K562 (cell line): ENCODE results near the gene CDC42SE2. TPM values are rescaled to one million over a fixed set of nuclear protein-coding genes. Genes with fewer than 3 reads are reported as not detected.

Experiments used
- ATAC-seq: fragments of 200-7000 bp; cut with Tn5 transposase; 3 replicates; pipeline ENCODE4 v1.9.1; 2020; ENCODE audit warnings: moderate library complexity
- BruUV-seq: library from RNA; stranded (reverse); fragments of 400-500 nt; replicated peaks from 2 replicates; lab custom pipeline; 2021; lab: Mats Ljungman, UMichigan
- CTCF ChIA-PET: fragments of 300-600 bp; formaldehyde crosslinking; extraction: SDS; loops from one replicate; lab custom pipeline; 2021; ENCODE audit warnings: low intra/inter-chr PET ratio; lab: Yijun Ruan, JAX
- POLR2A ChIA-PET: fragments of 300-600, 350-650 bp; sonication (Branson Sonifier 250); formaldehyde crosslinking; extraction: SDS; loops from one replicate; lab custom pipeline; 2021; ENCODE audit warnings: antibody characterized with exemption, inconsistent platforms; lab: Yijun Ruan, JAX
- DNase-seq, 4 experiments: peaks; one replicate each; pipeline versions ENCODE4 v3.0.0 to v3.0.0-alpha.2; 2011 to 2018; ENCODE audit warnings: low spot score in 3 of 4, mixed read lengths in 3 of 4; ENCODE audit errors: extremely low read depth in 1 of 4
- FAIRE-seq: peaks from 2 replicates; lab custom pipeline; 2011; peaks lifted over from hg19 to GRCh38; lab: Jason Lieb, UNC
- H2AFZ ChIP-seq: 2 replicates; pipeline ENCODE4 v1.6.0; 2011; ENCODE audit warnings: low read depth, low read length, control low read depth, inconsistent platforms
- H3K27ac ChIP-seq: fragments of 200-600 bp; 3 replicates; pipeline ENCODE4 v1.8.0; 2011; ENCODE audit warnings: low read depth, mild to moderate bottlenecking, control low read depth, inconsistent platforms, low read length, moderate library complexity, mixed read lengths; ENCODE audit errors: extremely low read depth
- H3K27me3 ChIP-seq, 2 experiments: fragments of 300-600 bp in 1 of 2; 2 replicates in 1 of 2; 3 replicates in 1 of 2; pipeline versions ENCODE4 v1.6.0 to v1.8.0; 2011; ENCODE audit warnings: inconsistent platforms in 2 of 2, low read length in 2 of 2, mild to moderate bottlenecking in 1 of 2, mixed read lengths in 1 of 2, moderate library complexity in 1 of 2; ENCODE audit not compliant: control insufficient read depth in 2 of 2, insufficient read depth in 2 of 2
- H3K36me3 ChIP-seq: fragments of 300-600 bp; 3 replicates; pipeline ENCODE4 v1.8.0; 2011; ENCODE audit warnings: mild to moderate bottlenecking, low read length, inconsistent platforms; ENCODE audit not compliant: control insufficient read depth, insufficient read depth
- H3K4me1 ChIP-seq, 2 experiments: fragments of 200-600 bp in 1 of 2; replicated peaks in 1 of 2; 2 replicates in 1 of 2; 3 replicates in 1 of 2; pipeline versions ENCODE4 v1.5.1 to v1.8.0; 2011; ENCODE audit warnings: inconsistent platforms in 2 of 2, low read length in 2 of 2, mild to moderate bottlenecking in 1 of 2, mixed read lengths in 1 of 2, moderate library complexity in 1 of 2; ENCODE audit not compliant: control insufficient read depth in 2 of 2, insufficient read depth in 2 of 2
- H3K4me2 ChIP-seq: 2 replicates; pipeline ENCODE4 v1.6.1; 2011; ENCODE audit warnings: low read length, control low read depth, inconsistent platforms, mixed read lengths; ENCODE audit not compliant: insufficient read depth
- H3K4me3 ChIP-seq: fragments of 200-600 bp; sonication (generic), shearing (Covaris generic); 2 replicates; pipeline ENCODE4 v1.5.1; 2016; ENCODE audit warnings: control low read depth, inconsistent platforms
- H3K79me2 ChIP-seq: fragments of 200-600 bp; 3 replicates; pipeline ENCODE4 v1.8.0; 2011; ENCODE audit warnings: low read length, inconsistent platforms; ENCODE audit not compliant: control insufficient read depth, insufficient read depth
- H3K9ac ChIP-seq, 2 experiments: 2 replicates each; pipeline versions ENCODE4 v1.6.0 to v1.6.1; 2011; ENCODE audit warnings: low read depth in 2 of 2, low read length in 2 of 2, control low read depth in 1 of 2, inconsistent platforms in 1 of 2, mild to moderate bottlenecking in 1 of 2, mixed read lengths in 1 of 2; ENCODE audit not compliant: insufficient read depth in 1 of 2
- H3K9me1 ChIP-seq: one replicate; pipeline ENCODE4 v1.6.0; 2011; ENCODE audit warnings: inconsistent platforms, mild to moderate bottlenecking, low read length, moderate library complexity; ENCODE audit not compliant: control insufficient read depth, insufficient read depth
- H3K9me3 ChIP-seq: replicated peaks from 2 replicates; pipeline ENCODE4 v1.5.1; 2011; ENCODE audit warnings: low read depth, low read length, inconsistent platforms; ENCODE audit not compliant: control insufficient read depth, insufficient read depth
- H4K20me1 ChIP-seq: replicated peaks from 2 replicates; pipeline ENCODE4 v1.6.1; 2011; ENCODE audit warnings: low read length, inconsistent platforms, mixed read lengths; ENCODE audit not compliant: control insufficient read depth, insufficient read depth
- BRCA1 ChIP-seq, 2 experiments: fragments of 450-650 bp in 1 of 2; sonication (generic) in 1 of 2; formaldehyde crosslinking in 1 of 2; IDR thresholded peaks; 2 replicates each; pipeline versions ENCODE4 v1.5.0 to v1.6.1; 2017 to 2020; ENCODE audit warnings: mild to moderate bottlenecking in 1 of 2, missing genetic modification reagents in 1 of 2
- CBX2 ChIP-seq: fragments of 200-600 bp; sonication (generic); IDR thresholded peaks from one replicate; pipeline ENCODE4 v1.6.1; 2012; ENCODE audit warnings: mild to moderate bottlenecking, low read length, inconsistent platforms; ENCODE audit not compliant: insufficient read depth, poor library complexity, severe bottlenecking
- CXXC5 ChIP-seq: fragments of 250-450 bp; sonication (Bioruptor Pico); IDR thresholded peaks from 2 replicates; pipeline ENCODE4 v1.8.0; 2022; ENCODE audit warnings: inconsistent platforms, mild to moderate bottlenecking, moderate library complexity
- GATAD2B ChIP-seq: fragments of 450-650 bp; IDR thresholded peaks from 2 replicates; pipeline ENCODE4 v1.6.1; 2017; ENCODE audit warnings: mild to moderate bottlenecking, borderline replicate concordance
- GTF2A2 ChIP-seq: IDR thresholded peaks from 2 replicates; pipeline ENCODE4 v1.6.1; 2016; ENCODE audit warnings: mild to moderate bottlenecking, missing genetic modification characterization, missing compliant biosample characterization
- HMG20A ChIP-seq: fragments of 450-650 bp; formaldehyde crosslinking; conservative IDR thresholded peaks from 2 replicates; pipeline ENCODE4 v1.4.0; 2020; ENCODE audit warnings: mild to moderate bottlenecking, mixed read lengths
- HMGN3 ChIP-seq: IDR thresholded peaks from 2 replicates; pipeline ENCODE4 v1.6.1; 2011; ENCODE audit warnings: borderline replicate concordance, low read depth, mild to moderate bottlenecking, mixed read lengths, low read length; ENCODE audit not compliant: insufficient read length; ENCODE audit errors: extremely low read depth
- NCOA1 ChIP-seq: fragments of 450-650 bp; IDR thresholded peaks from 2 replicates; pipeline ENCODE4 v1.6.1; 2016; ENCODE audit warnings: low read depth
- PHTF2 ChIP-seq: fragments of 250-450 bp; sonication (Bioruptor Pico); IDR thresholded peaks from 2 replicates; pipeline ENCODE4 v1.5.0; 2021; ENCODE audit warnings: mild to moderate bottlenecking
- RAD21 ChIP-seq, 2 experiments: fragments of 250-450 bp in 1 of 2; fragments of 450-650 bp in 1 of 2; sonication (Bioruptor Pico) in 1 of 2; formaldehyde crosslinking in 1 of 2; IDR thresholded peaks in 1 of 2; conservative IDR thresholded peaks in 1 of 2; 2 replicates each; pipeline versions ENCODE4 v1.4.0 to v1.8.0; 2020 to 2022; ENCODE audit warnings: mild to moderate bottlenecking in 2 of 2, moderate library complexity in 1 of 2
- RB1 ChIP-seq: fragments of 450-650 bp; IDR thresholded peaks from 2 replicates; pipeline ENCODE4 v1.6.1; 2017; ENCODE audit warnings: low read depth, mild to moderate bottlenecking
- STAG1 ChIP-seq: sonication (generic); formaldehyde crosslinking; IDR thresholded peaks from 2 replicates; pipeline ENCODE4 v1.5.0; 2020; ENCODE audit warnings: missing genetic modification reagents, borderline replicate concordance
- TEAD2 ChIP-seq: fragments of 450-650 bp; IDR thresholded peaks from 2 replicates; pipeline ENCODE4 v1.6.1; 2016; ENCODE audit warnings: missing genetic modification characterization, control low read depth, missing compliant biosample characterization
- XRCC3 ChIP-seq: fragments of 450-650 bp; IDR thresholded peaks from 2 replicates; pipeline ENCODE4 v1.6.1; 2017; ENCODE audit warnings: mild to moderate bottlenecking, moderate library complexity
- ZNF316 ChIP-seq: fragments of 450-650 bp; IDR thresholded peaks from 2 replicates; pipeline ENCODE4 v1.6.1; 2016
- ZNF384 ChIP-seq: IDR thresholded peaks from 2 replicates; pipeline ENCODE4 v1.6.1; 2012; ENCODE audit warnings: low read depth, low read length, improper control_type of control experiment
- WGBS: fragments of 100-300 bp; shearing (Covaris generic); methylation state at CpG from one replicate; pipeline ENCODE4 v1.1.6; 2016; ENCODE audit warnings: low coverage, mixed read lengths; ENCODE audit not compliant: insufficient coverage; ENCODE audit errors: missing lambda C conversion rate; 5-methylcytosine and 5-hydroxymethylcytosine counted together
- in situ Hi-C: fragments of 300-500 bp; cut with MboI; formaldehyde crosslinking; loops from 4 replicates; pipeline ENCODE4 v1.15.0; 2018; ENCODE audit warnings: inconsistent platforms, mixed read lengths
- intact Hi-C: fragments of 100-400 bp; cut with micrococcal nuclease; formaldehyde crosslinking; loops from 2 replicates; pipeline ENCODE4 v1.14.2; 2022
- polyA plus RNA-seq, 8 experiments: library from polyadenylated mRNA; depleted of rRNA in 4 of 8; stranded (reverse) in 5 of 8; unstranded in 3 of 8; fragments of >200 nt; fragmentation: Nextera tagmentation in 2 of 8; fragmentation: Illumina TruSeq in 1 of 8; extraction: Ambion mirVana in 2 of 8; extraction: Trizol in 1 of 8; gene quantifications; 2 replicates each; pipeline versions ENCODE4 v1.2.1 to v1.2.3, GENCODE V29; 2011 to 2014; ENCODE audit warnings: inconsistent platforms in 1 of 8, missing spikeins in 1 of 8
- total RNA-seq, 7 experiments: library from RNA; depleted of rRNA in 6 of 7; stranded (reverse); fragments of >200 nt in 6 of 7; fragmentation: Illumina TruSeq in 2 of 7; extraction: Trizol in 2 of 7; gene quantifications; 2 replicates each; pipeline versions ENCODE4 v1.2.1 to v1.2.3, GENCODE V29; 2011 to 2021; ENCODE audit warnings: low replicate concordance in 1 of 7
- TF ChIP-seq, protein P1 (sequence below): fragments of 200-800 bp; sonication (Bioruptor generic); IDR thresholded peaks from 2 replicates; pipeline ENCODE4 v1.6.1; 2016; ENCODE audit warnings: missing genetic modification characterization, missing compliant biosample characterization

Gene CDC42SE2
- total and polyA plus RNA-seq, 9 of the 15 experiments (the other 6 are each of a cell fraction or from before 2014, with no cell fraction given): 24.8 to 44.3 (median 32.7) TPM

GRCh38 chr5:131417240-131417869 lies 153.5 kb downstream of the CDC42SE2 start:
- H3K79me2 ChIP-seq: no peaks in the 10 kb centered on the region
- ChIA-PET CTCF (interaction anchor here (1.8 kb wide), 1 partner anchor 253 kb away, joined by 7 read pairs; the partner anchor contains the start of gene HINT1), POLR2A (no interaction called here)
- no peak overlapping the region for H2AFZ ChIP-seq
- ATAC-seq (peak; percentile 88), DNase-seq (peak; percentile 60 to 83 (median 60)), FAIRE-seq (peak; percentile 82)
- WGBS: 1% methylated on average over 7 of the region's 7 CpGs
- H3K9ac ChIP-seq: no peak overlapping the region
- in situ Hi-C loops (no loop called here), intact Hi-C loops (loop anchor here (5.0 to 10.0 kb wide), 4 partner anchors 305 to 1643 kb away; no protein-coding TSS in a partner anchor)
- no peaks in the 10 kb centered on the region for H3K4me1 ChIP-seq
- no peaks in the 10 kb centered on the region for H3K9me1 ChIP-seq
- H3K36me3 ChIP-seq: peaks cover 29% of the 10 kb centered on the region; the same call in 2 of the 3 replicates
- H3K4me3 ChIP-seq: no peak overlapping the region
- H3K27ac ChIP-seq: no peak overlapping the region
- no peaks in the 10 kb centered on the region for H3K27me3 ChIP-seq
- H4K20me1 ChIP-seq: no peaks in the 10 kb centered on the region
- BruUV-seq: no TSS peak
- H3K9me3 ChIP-seq: no peaks in the 10 kb centered on the region
- H3K4me2 ChIP-seq: no peak overlapping the region
- TF ChIP-seq CXXC5 (0 out of 2 replicates have a peak, but pooled peaks have one; percentile 14), RAD21 (CRISPR knock-in tag; conservative IDR thresholded peaks at IDR 0.05 in 1 of 2, IDR thresholded peaks at IDR 0.05 in 1 of 2) (peak; percentile 77 to 87), PHTF2 (CRISPR knock-in tag) (no peak), GTF2A2 (tag) (no peak), RB1 (no peak), BRCA1 (IDR thresholded peaks at IDR 0.05) (no peak), BRCA1 (CRISPR knock-in tag; IDR thresholded peaks at IDR 0.05) (no peak), CBX2 (no peak), HMG20A (CRISPR knock-in tag) (no peak), XRCC3 (no peak), ZNF316 (no peak), NCOA1 (no peak), ZNF384 (peak; percentile 79; the same call in 1 of the 2 replicates), STAG1 (peak; percentile 24; the same call in 1 of the 2 replicates), HMGN3 (no peak), TEAD2 (tag) (no peak), GATAD2B (no peak)
- TF ChIP-seq, protein P1, sequence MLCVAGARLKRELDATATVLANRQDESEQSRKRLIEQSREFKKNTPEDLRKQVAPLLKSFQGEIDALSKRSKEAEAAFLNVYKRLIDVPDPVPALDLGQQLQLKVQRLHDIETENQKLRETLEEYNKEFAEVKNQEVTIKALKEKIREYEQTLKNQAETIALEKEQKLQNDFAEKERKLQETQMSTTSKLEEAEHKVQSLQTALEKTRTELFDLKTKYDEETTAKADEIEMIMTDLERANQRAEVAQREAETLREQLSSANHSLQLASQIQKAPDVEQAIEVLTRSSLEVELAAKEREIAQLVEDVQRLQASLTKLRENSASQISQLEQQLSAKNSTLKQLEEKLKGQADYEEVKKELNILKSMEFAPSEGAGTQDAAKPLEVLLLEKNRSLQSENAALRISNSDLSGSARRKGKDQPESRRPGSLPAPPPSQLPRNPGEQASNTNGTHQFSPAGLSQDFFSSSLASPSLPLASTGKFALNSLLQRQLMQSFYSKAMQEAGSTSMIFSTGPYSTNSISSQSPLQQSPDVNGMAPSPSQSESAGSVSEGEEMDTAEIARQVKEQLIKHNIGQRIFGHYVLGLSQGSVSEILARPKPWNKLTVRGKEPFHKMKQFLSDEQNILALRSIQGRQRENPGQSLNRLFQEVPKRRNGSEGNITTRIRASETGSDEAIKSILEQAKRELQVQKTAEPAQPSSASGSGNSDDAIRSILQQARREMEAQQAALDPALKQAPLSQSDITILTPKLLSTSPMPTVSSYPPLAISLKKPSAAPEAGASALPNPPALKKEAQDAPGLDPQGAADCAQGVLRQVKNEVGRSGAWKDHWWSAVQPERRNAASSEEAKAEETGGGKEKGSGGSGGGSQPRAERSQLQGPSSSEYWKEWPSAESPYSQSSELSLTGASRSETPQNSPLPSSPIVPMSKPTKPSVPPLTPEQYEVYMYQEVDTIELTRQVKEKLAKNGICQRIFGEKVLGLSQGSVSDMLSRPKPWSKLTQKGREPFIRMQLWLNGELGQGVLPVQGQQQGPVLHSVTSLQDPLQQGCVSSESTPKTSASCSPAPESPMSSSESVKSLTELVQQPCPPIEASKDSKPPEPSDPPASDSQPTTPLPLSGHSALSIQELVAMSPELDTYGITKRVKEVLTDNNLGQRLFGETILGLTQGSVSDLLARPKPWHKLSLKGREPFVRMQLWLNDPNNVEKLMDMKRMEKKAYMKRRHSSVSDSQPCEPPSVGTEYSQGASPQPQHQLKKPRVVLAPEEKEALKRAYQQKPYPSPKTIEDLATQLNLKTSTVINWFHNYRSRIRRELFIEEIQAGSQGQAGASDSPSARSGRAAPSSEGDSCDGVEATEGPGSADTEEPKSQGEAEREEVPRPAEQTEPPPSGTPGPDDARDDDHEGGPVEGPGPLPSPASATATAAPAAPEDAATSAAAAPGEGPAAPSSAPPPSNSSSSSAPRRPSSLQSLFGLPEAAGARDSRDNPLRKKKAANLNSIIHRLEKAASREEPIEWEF (CRISPR knock-in tag): no peak
